IPS DF 6.9 (cell line): ENCODE data around the gene PRKD2.

Experiments
- DNase-seq: peaks from one replicate; pipeline ENCODE4 v3.0.0-alpha.2; 2013; ENCODE audit warnings: low read depth, low spot score
- H3K27ac ChIP-seq: one replicate; pipeline ENCODE4 v1.5.1; 2013; ENCODE audit warnings: low read length, control low read depth
- H3K27me3 ChIP-seq: 2 replicates; pipeline ENCODE4 v1.6.1; 2013; ENCODE audit warnings: mild to moderate bottlenecking, low read length; ENCODE audit not compliant: control insufficient read depth, insufficient read depth
- H3K36me3 ChIP-seq: 2 replicates; pipeline ENCODE4 v1.6.1; 2013; ENCODE audit warnings: low read length; ENCODE audit not compliant: control insufficient read depth, insufficient read depth
- H3K4me1 ChIP-seq: 2 replicates; pipeline ENCODE4 v1.6.1; 2013; ENCODE audit warnings: low read length; ENCODE audit not compliant: control insufficient read depth, insufficient read depth
- H3K4me3 ChIP-seq: 2 replicates; pipeline ENCODE4 v1.5.1; 2013; ENCODE audit warnings: mild to moderate bottlenecking, low read length
- H3K9me3 ChIP-seq: 2 replicates; pipeline ENCODE4 v1.6.1; 2013; ENCODE audit warnings: low read length, inconsistent platforms; ENCODE audit not compliant: control insufficient read depth, insufficient read depth
- WGBS: extraction: QIAGEN DNeasy Blood & Tissue Kit; methylation state at CpG from one replicate; pipeline ENCODE4 v1.1.7; 2013; ENCODE audit warnings: mixed read lengths, missing lambda C conversion rate; ENCODE audit not compliant: insufficient read length, insufficient coverage; 5-methylcytosine and 5-hydroxymethylcytosine counted together

PRKD2 gene

DNA sequence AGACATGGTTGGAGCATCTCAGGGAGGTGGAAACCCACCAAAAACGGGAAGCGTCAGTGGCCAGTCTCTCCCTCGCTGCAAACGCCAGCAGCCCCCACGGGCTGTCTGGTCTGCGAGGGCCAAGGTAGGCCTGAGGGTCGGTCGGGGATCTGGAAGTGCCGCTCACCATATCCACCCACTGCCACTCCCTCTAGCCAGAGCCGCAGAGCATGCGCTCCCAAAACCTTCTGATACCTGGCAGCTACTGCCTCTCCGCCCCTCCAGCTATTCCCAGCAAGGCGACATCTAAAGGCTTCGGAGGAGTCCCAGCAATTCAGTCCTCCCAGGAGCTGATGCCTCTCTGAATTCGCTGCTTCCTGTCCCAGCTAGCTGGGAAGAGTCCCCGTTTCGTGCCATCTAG, 24.5 kb upstream of the PRKD2 start:
- Histone ChIP-seq H3K4me3 (no peak overlapping the region), H3K36me3 (peaks cover 10% of the 10 kb centered on the region; the same call in 1 of the 2 replicates), H3K4me1 (no peaks in the 10 kb centered on the region), H3K27me3 (no peaks in the 10 kb centered on the region), H3K9me3 (no peaks in the 10 kb centered on the region), H3K27ac (no peak overlapping the region)
- WGBS = no CpG with 5 or more reads among the region's 17 CpGs
- DNase-seq = no peak

DNA sequence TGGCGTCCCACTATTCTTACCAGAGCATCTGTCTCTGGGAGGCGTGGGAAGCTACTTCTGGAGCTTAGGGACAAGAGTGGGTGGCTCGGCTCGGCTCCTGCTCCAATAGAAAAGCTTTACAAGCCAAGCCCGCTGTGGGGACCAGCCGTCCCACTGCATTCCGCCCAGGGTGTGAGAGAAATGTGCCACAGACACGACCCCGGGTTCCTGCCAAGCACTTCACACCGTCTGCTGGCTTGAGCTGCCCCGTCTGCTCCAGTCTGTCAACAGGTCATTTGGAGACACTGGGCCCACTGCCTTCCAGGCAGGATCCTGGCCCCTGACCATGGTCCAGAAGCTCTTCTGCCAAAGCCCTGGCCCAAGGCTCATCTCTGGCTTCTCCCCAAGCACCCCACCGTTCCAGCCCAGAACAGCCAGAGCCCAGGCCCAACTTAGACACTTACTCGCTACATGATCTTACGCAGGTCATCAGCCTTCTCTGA, 22.4 kb upstream of the PRKD2 start:
- DNase-seq = no peak
- H3K4me3 ChIP-seq = no peak overlapping the region
- H3K9me3 ChIP-seq = no peaks in the 10 kb centered on the region
- WGBS = no CpG with 5 or more reads among the region's 14 CpGs
- H3K27ac ChIP-seq = no peak overlapping the region
- H3K27me3 ChIP-seq = no peaks in the 10 kb centered on the region
- peaks cover 10% of the 10 kb centered on the region; the same call in 1 of the 2 replicates for H3K36me3 ChIP-seq
- no peaks in the 10 kb centered on the region for H3K4me1 ChIP-seq

DNA sequence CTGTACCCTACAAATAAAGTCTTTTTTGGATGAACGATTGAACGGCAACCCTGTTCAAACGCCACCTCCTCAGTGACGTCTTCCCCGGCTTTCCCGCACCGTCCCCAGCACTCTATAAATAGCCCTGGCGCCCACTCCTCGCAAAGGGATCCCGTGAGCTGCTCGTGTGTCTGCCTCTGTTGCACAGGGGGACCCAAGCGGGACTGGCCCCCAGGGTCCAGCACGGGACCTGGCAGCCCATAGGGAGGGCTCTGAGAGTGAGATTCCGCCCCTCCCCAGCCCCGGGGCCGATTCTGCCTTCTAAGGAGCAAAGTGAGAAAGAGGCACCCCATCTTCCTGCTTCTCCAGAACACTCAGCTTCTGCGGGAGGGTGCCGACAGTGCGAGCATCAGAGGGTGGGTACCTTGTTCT, 20.9 kb upstream of the PRKD2 start:
- Histone ChIP-seq H3K4me1 (no peaks in the 10 kb centered on the region), H3K9me3 (no peaks in the 10 kb centered on the region), H3K4me3 (no peak overlapping the region), H3K27ac (no peak overlapping the region), H3K36me3 (peaks cover 22% of the 10 kb centered on the region), H3K27me3 (no peaks in the 10 kb centered on the region)
- no CpG with 5 or more reads among the region's 19 CpGs for WGBS
- no peak for DNase-seq

DNA sequence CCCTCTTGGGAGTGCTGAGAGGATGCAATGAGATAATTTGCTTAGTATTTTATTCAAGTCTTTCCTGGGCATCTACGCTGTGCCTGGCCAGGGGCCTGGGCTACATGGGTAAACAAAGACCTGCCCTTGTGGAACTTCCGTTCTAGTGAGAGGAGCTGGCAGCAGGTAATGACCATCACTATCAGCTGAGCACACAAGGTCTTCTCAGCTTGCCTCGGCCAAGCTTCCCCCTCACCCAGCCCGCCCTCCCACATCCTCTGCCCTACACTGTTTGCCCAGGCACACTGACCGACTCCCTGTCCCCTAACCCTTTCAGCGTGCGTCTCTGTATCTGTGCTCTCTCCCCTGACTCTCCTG, 20.4 kb upstream of the PRKD2 start:
- Histone ChIP-seq H3K27me3 (no peaks in the 10 kb centered on the region), H3K4me3 (no peak overlapping the region), H3K4me1 (no peaks in the 10 kb centered on the region; the same call in 1 of the 2 replicates), H3K9me3 (no peaks in the 10 kb centered on the region), H3K36me3 (peaks cover 26% of the 10 kb centered on the region), H3K27ac (no peak overlapping the region)
- no peak for DNase-seq
- no CpG with 5 or more reads among the region's 7 CpGs for WGBS

DNA sequence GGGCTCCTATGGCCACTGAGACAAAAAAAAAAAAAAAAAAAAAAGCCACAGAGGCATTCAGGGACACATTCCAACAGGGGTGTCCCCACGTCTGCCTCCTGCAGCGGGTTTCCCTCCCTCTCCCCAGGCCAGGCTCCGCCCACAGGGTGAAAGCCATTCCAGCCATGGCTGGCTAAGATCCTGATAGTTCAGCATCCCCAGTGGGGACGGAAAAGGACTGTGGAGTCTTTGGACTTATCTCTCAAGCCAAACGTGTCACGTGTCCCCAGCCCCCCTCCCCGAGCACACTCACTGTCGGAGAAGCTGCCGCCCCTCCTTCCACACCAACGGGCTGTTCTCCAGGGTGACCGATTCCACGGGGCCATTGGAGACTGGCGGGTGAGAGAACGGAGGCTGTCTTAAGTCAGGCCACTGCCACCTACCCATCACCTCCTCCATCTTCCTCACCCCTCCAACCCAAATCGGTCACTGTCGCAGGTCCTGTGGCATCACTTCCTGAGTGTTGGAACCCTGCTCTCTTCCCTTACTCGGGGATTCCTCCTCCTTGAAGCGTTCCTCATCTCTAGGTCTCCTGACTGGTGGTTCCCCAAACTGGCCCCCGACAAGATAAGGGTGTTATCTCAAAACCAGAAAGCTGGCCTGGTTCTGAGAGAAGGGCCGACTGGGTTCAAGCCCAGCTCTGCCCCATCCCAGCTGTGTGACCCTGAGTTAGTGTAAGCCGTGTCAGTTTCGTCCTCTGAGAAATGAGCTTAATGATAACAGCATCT, 19.8 kb upstream of the PRKD2 start:
- WGBS = no CpG with 5 or more reads among the region's 22 CpGs
- Histone ChIP-seq H3K27me3 (no peaks in the 10 kb centered on the region), H3K4me3 (no peak overlapping the region), H3K9me3 (no peaks in the 10 kb centered on the region), H3K36me3 (peaks cover 30% of the 10 kb centered on the region), H3K27ac (no peak overlapping the region), H3K4me1 (no peaks in the 10 kb centered on the region; the same call in 1 of the 2 replicates)
- no peak for DNase-seq

DNA sequence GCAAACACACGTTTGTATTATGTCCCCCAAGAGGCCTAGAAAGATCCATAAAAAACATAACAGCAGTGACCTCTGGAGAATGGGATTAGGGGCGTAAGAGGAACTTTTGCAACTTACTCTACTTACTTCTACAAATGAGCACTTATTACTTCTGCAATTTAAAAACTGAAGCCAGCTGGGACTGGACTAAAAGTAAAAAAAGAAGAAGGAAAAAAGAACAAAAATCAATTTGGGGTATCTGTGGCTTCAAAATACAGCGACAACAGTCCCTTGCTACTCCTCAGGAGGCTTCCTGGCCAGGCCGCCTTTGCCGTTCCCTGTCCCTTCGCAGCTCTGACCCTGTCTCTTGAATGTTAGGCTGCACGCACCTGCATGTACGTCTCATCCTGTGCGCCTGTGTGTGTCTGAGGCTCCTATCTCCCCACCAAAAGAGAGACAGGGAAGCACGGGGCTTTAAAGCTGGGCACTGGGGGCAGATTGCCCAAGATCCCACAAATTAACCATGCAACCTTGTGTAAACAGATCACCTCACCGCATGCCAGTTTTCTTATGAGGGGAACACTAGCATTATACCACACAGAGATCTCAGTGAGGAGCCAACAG, 16.9 kb upstream of the PRKD2 start:
- Histone ChIP-seq H3K9me3 (no peaks in the 10 kb centered on the region), H3K27me3 (no peaks in the 10 kb centered on the region), H3K36me3 (peaks cover 47% of the 10 kb centered on the region), H3K4me1 (no peaks in the 10 kb centered on the region; the same call in 1 of the 2 replicates), H3K4me3 (no peak overlapping the region), H3K27ac (no peak overlapping the region)
- no CpG with 5 or more reads among the region's 11 CpGs for WGBS
- DNase-seq = no peak

DNA sequence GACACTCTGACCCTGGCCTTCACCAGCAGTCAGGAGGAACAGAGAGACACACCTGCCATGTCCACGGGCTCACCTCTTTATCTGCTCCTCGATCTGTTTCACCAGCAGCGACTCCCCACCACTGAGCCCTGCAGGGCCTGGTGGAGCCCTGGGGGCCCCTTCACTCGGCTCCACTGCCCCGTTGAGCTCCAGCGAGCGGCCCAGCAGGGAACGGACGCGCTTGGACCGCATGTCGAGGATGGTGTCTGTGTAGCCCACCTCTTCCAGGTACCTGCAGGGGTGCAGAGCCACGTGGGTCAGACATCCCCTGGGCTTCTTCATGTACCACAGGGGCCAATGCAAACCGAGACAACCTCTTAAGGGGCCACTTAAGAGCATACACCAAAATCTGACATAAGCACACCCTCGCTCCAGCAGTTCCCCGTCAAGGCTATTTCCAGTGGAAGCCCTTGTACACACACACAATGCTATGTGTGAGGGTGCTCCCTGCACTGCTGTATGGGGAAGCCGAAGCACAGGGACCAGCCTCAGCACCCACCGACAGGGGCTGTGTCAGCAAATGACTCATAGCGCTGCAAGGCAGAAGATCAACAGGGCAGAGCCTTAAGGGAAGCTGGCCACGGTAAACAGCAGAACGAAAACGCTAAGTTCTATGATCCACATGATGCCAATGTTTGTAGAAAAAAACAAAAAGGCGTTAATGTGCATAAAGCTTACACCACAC, 16.2 kb upstream of the PRKD2 start:
- WGBS = no CpG with 5 or more reads among the region's 23 CpGs
- H3K4me1 ChIP-seq = no peaks in the 10 kb centered on the region; the same call in 1 of the 2 replicates
- peaks cover 49% of the 10 kb centered on the region for H3K36me3 ChIP-seq
- no peaks in the 10 kb centered on the region for H3K9me3 ChIP-seq
- no peaks in the 10 kb centered on the region for H3K27me3 ChIP-seq
- H3K4me3 ChIP-seq = no peak overlapping the region
- DNase-seq = no peak
- no peak overlapping the region for H3K27ac ChIP-seq

DNA sequence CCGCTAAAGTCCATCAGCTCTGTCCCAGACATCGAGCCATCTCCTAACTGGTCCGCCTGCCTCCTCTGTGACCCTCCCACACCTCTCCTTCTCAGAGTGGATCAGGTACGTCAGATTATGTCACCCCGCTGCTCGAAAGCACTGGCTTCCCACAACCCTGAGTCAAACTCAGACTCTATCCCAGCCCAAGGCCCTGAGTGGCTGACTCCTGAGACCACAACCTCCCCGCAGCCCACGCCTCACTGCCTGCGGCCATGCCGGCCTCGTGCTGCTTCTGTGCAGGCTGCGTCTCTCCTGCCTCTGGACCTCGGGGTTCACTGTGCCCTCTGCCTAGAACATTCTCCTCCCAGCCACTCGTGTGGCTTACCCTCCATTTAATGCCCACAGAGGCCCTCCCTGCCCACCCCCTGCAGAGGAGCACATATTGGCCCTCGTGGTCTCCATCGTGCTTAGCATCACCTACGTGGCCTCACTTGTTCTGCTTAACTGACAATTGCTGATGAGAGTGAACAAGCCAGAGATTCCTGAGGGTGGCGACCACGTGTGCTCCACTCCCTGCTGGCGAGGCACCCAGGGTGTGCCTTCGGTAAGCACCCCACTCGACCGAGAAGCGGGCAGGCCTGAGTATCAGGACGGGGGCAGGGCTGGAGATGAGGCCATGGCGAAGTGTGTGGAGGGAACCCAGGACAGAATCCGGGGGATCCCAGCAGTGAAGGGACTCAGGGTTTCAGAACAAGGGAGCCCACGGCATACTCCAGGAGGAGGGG, 15.4 kb upstream of the PRKD2 start:
- no CpG with 5 or more reads among the region's 28 CpGs for WGBS
- Histone ChIP-seq H3K27ac (no peak overlapping the region), H3K27me3 (no peaks in the 10 kb centered on the region), H3K4me3 (no peak overlapping the region), H3K9me3 (no peaks in the 10 kb centered on the region), H3K4me1 (no peaks in the 10 kb centered on the region; the same call in 1 of the 2 replicates), H3K36me3 (peaks cover 56% of the 10 kb centered on the region)
- no peak for DNase-seq

DNA sequence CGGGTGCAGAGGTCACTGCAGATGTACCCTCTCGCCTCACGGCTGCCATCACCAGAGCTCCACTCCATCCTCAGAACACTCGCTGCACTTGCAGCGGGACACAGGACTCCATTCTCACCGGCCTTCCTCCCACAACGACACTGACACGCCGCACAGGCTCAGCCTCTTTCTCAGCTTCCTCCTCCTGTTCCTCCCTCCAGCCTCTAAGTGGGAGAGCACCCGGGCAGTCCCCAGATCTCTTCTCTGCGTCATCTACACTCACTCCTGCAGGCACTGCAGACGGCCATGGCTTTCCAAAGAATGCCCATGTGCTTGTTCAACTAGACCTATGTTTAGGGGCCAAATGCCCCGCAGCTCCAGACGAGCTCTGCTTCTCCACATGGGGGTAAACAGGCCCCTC, 14.7 kb upstream of the PRKD2 start:
- H3K27me3 ChIP-seq = no peaks in the 10 kb centered on the region
- H3K27ac ChIP-seq = no peak overlapping the region
- no peak for DNase-seq
- H3K9me3 ChIP-seq = no peaks in the 10 kb centered on the region
- no CpG with 5 or more reads among the region's 14 CpGs for WGBS
- no peaks in the 10 kb centered on the region; the same call in 1 of the 2 replicates for H3K4me1 ChIP-seq
- peaks cover 61% of the 10 kb centered on the region for H3K36me3 ChIP-seq
- H3K4me3 ChIP-seq = no peak overlapping the region

DNA sequence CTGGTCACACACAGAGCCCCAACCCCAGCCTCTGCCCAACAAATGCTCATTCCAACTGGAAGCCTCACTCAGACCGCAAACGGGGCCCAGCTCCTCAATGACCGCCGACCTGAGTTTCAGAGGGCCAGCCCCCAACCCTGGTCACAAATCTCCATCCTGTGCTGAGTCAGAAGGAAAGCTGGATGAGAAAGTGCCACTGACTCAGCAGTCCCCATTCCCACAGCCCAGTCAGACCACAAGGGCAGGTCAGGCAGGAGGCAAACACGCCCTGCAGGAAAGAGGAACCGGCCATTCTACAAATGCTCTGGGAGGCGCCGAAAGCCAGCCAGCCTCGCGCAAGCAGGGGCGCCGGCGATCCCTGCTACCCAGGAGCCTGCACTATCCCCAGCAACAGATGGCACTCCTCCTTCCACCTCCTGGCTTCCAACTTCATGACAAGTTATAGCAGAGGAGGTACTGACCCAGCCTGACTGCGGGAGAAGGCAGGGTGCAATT, 14.1 kb upstream of the PRKD2 start:
- peaks cover 62% of the 10 kb centered on the region for H3K36me3 ChIP-seq
- no CpG with 5 or more reads among the region's 14 CpGs for WGBS
- no peak overlapping the region for H3K27ac ChIP-seq
- H3K4me3 ChIP-seq = no peak overlapping the region
- no peaks in the 10 kb centered on the region for H3K27me3 ChIP-seq
- no peaks in the 10 kb centered on the region for H3K9me3 ChIP-seq
- DNase-seq = no peak
- no peaks in the 10 kb centered on the region; the same call in 1 of the 2 replicates for H3K4me1 ChIP-seq
